HG02938 (cell line): Measurements from ENCODE around the gene C2orf92.

ENCODE experiments used
- ATAC-seq: cut with Tn5 transposase; IDR thresholded peaks from one replicate; pipeline ENCODE4 v1.9.1; 2021; ENCODE audit warnings: mild to moderate bottlenecking, moderate library complexity; ENCODE audit not compliant: unreplicated experiment

C2orf92 gene

GRCh38 chr2:97726261-97727064 lies 57.0 kb downstream of the C2orf92 start:
- ATAC-seq = no peak

- ATAC-seq = no peak
Observed at GRCh38 chr2:97727296-97727695, 57.8 kb downstream of the C2orf92 start.

GRCh38 chr2:97728091-97728731 lies 58.7 kb downstream of the C2orf92 start:
- ATAC-seq = no peak

- ATAC-seq = no peak
Observed at GRCh38 chr2:97730245-97730644, 60.7 kb downstream of the C2orf92 start.

GRCh38 chr2:97731274-97732020 lies 61.9 kb downstream of the C2orf92 start:
- ATAC-seq = no peak

- no peak for ATAC-seq
Observed at GRCh38 chr2:97732436-97733340, 63.2 kb downstream of the C2orf92 start.

- no peak for ATAC-seq
Observed at GRCh38 chr2:97733341-97734035, 64.0 kb downstream of the C2orf92 start.

- ATAC-seq = no peak
Observed at GRCh38 chr2:97734061-97735051, 64.8 kb downstream of the C2orf92 start.

- ATAC-seq = no peak
Observed at GRCh38 chr2:97735161-97735561, 65.6 kb downstream of the C2orf92 start.

- no peak for ATAC-seq
Observed at GRCh38 chr2:97736185-97736584, 66.7 kb downstream of the C2orf92 start.

- ATAC-seq = no peak
Observed at GRCh38 chr2:97736608-97737330, 67.3 kb downstream of the C2orf92 start.

- no peak for ATAC-seq
Observed at GRCh38 chr2:97737421-97738178, 68.1 kb downstream of the C2orf92 start.

GRCh38 chr2:97738179-97739019 lies 68.9 kb downstream of the C2orf92 start:
- no peak for ATAC-seq

- ATAC-seq = no peak
Observed at GRCh38 chr2:97739020-97739892, 69.7 kb downstream of the C2orf92 start.

- ATAC-seq = no peak
Observed at GRCh38 chr2:97739893-97740245, 70.4 kb downstream of the C2orf92 start.
